ENCODE results near the gene KIF26A. TPM values are rescaled to one million over a fixed set of nuclear protein-coding genes. Genes with fewer than 3 reads are reported as not detected.

Gene KIF26A
- total RNA-seq, 1 donor from 2014 or later, result 5.9 TPM

DNA sequence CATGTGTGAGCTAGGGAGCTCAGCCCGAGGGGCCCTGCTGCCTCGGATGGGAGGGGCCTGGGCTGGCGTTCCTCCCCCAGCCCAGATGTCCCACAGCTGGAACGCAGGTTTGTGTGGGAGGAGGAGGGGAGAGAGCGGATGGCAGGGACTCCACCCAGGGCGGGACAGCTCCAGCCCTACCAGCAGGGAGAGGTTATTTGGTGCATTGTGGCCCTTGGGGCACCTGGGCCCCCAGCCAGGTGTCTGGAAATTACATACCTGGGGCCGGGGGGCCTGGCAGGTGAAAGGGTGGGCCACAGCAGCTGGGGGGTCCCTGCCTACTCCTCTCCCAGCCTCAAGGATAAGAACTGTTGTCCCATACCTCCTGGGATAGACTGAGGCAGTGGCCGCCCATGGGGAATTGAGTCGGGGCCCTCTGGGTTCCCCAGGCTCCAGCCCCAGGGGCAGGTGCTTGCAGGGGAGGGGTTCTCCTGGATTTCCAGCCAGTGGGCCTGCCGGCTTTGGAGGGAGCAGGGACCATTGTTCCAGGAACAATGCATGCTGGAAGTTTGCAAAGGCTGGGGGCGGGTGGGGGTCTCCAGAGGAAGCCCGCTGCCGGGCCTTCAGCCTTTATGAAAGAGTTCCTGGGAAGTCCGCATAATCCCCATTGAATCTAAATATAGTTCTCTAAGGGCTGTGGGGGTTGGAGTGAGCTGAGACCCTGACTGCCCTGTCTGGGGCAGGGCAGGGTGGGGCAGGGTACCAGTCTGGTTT, 1.2 kb downstream of the KIF26A start:
- Mint-ChIP-seq H3K27ac (ENCODE audit: unreplicated experiment) (no peak overlapping the region), H3K27me3 (ENCODE audit: unreplicated experiment) (peaks cover 7% of the 10 kb centered on the region)
- DNase-seq, result peak; percentile 14

DNA sequence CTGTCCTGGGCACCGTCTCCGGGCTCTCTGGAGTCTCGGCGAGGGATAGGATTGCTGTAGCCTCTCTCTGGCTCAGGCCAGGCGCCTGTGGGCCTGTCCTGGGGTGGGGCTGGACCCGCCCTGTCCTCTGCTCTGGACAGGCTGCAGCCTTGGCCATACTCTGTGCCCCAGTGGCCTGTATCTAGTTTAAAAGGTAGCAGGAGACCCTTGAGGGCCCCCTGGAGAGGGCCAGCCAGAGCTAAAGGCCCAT, 1.8 kb downstream of the KIF26A start:
- H3K27ac Mint-ChIP-seq (ENCODE audit: unreplicated experiment), result no peak overlapping the region
- no peak overlapping the region for H3K4me3 Mint-ChIP-seq (ENCODE audit: unreplicated experiment)
- H3K4me1 Mint-ChIP-seq (ENCODE audit: low read depth, unreplicated experiment), result peaks cover 2% of the 10 kb centered on the region
- peak; percentile 20 for DNase-seq
- H3K36me3 Mint-ChIP-seq (ENCODE audit: unreplicated experiment), result no peaks in the 10 kb centered on the region
- TF ChIP-seq, protein P1, sequence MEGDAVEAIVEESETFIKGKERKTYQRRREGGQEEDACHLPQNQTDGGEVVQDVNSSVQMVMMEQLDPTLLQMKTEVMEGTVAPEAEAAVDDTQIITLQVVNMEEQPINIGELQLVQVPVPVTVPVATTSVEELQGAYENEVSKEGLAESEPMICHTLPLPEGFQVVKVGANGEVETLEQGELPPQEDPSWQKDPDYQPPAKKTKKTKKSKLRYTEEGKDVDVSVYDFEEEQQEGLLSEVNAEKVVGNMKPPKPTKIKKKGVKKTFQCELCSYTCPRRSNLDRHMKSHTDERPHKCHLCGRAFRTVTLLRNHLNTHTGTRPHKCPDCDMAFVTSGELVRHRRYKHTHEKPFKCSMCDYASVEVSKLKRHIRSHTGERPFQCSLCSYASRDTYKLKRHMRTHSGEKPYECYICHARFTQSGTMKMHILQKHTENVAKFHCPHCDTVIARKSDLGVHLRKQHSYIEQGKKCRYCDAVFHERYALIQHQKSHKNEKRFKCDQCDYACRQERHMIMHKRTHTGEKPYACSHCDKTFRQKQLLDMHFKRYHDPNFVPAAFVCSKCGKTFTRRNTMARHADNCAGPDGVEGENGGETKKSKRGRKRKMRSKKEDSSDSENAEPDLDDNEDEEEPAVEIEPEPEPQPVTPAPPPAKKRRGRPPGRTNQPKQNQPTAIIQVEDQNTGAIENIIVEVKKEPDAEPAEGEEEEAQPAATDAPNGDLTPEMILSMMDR (IDR thresholded peaks at IDR 0.05; ENCODE audit: partially characterized antibody, unreplicated experiment), result no peak
- peaks cover 7% of the 10 kb centered on the region for H3K27me3 Mint-ChIP-seq (ENCODE audit: unreplicated experiment)
- peaks cover 3% of the 10 kb centered on the region for H3K9me3 Mint-ChIP-seq (ENCODE audit: unreplicated experiment)

More for the DNA sequence above, 1.2 kb downstream of the KIF26A start:
- H3K9me3 Mint-ChIP-seq (ENCODE audit: unreplicated experiment), result peaks cover 3% of the 10 kb centered on the region
- peaks cover 2% of the 10 kb centered on the region for H3K4me1 Mint-ChIP-seq (ENCODE audit: low read depth, unreplicated experiment)
- H3K4me3 Mint-ChIP-seq (ENCODE audit: unreplicated experiment), result no peak overlapping the region
- no peaks in the 10 kb centered on the region for H3K36me3 Mint-ChIP-seq (ENCODE audit: unreplicated experiment)
- TF ChIP-seq, protein P1 (IDR thresholded peaks at IDR 0.05; ENCODE audit: partially characterized antibody, unreplicated experiment), result no peak

DNA sequence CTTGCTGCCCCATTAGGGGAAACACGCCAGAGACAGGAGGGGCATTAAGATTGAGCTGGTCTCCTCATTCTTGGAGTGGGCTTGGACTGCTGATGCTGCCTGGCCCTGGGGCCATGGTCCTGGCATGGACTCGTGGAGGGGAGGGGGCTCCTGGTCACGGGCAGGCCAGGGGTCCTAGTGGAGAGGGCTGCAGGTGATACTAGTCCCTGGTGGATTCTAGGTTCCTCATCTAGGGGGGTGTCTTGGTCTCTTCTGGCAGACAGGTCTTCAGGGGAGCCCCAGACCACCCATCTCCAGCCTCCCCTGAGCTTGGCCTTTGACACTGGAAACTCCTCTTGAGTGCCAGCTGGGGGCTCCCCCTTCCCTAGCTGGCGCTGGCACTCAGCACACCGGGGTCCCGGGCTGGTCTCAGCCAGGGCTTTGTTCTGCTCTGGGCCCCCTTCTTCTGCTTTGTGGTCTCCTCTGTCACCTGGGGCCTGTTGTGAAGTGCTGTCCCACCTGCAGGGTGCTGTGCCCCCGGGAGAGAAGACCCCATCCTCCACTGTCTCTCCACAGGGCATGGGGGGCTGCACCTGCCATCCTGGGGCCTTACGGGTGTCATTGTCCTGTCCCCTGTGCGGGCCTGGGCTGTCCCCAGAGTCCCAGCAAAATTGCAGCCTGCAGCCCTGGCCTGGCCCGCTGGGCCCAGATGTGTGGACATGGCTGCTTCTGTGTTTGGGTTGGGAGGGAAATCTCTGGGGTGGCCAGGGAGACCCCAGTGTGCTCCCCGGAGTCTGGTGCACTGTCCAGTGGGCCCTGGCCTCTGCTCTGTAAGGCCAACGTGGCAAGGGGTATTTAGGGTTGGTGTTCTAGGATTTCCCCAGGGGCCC, 2.3 kb downstream of the KIF26A start:
- H3K4me3 Mint-ChIP-seq (ENCODE audit: unreplicated experiment), result no peak overlapping the region
- H3K27ac Mint-ChIP-seq (ENCODE audit: unreplicated experiment), result no peak overlapping the region
- peak; percentile 13 for DNase-seq
- peaks cover 3% of the 10 kb centered on the region for H3K9me3 Mint-ChIP-seq (ENCODE audit: unreplicated experiment)
- H3K36me3 Mint-ChIP-seq (ENCODE audit: unreplicated experiment), result no peaks in the 10 kb centered on the region
- TF ChIP-seq, protein P1 (IDR thresholded peaks at IDR 0.05; ENCODE audit: partially characterized antibody, unreplicated experiment), result no peak
- peaks cover 2% of the 10 kb centered on the region for H3K4me1 Mint-ChIP-seq (ENCODE audit: low read depth, unreplicated experiment)
- H3K27me3 Mint-ChIP-seq (ENCODE audit: unreplicated experiment), result peaks cover 7% of the 10 kb centered on the region

DNA sequence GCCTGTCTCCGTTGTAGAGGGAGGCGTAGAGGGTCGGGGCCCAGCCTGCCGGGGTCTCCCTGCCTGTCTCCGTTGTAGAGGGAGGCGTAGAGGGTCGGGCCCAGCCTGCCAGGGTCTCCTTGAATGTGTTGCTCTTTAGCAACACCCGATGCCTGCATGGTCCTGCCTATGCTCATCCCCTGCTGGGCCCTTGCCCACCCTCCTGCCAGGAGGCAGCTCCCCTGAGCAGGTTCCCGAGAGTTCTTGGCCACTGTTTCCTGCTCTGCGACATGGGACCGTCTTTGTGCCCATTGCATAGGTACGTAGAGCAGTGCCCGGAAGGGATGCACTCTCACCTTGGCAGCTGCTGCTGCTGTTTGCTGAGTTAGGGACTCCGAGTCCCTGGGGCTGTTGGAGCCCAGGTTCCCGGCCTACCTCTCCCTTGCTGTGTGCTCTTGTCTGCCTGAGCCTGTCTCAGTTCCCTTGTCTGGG, 3.3 kb downstream of the KIF26A start:
- Mint-ChIP-seq H3K4me1 (ENCODE audit: low read depth, unreplicated experiment) (peaks cover 2% of the 10 kb centered on the region), H3K27ac (ENCODE audit: unreplicated experiment) (no peak overlapping the region), H3K9me3 (ENCODE audit: unreplicated experiment) (peaks cover 3% of the 10 kb centered on the region), H3K27me3 (ENCODE audit: unreplicated experiment) (peaks cover 7% of the 10 kb centered on the region), H3K4me3 (ENCODE audit: unreplicated experiment) (no peak overlapping the region), H3K36me3 (ENCODE audit: unreplicated experiment) (no peaks in the 10 kb centered on the region)
- TF ChIP-seq, protein P1 (IDR thresholded peaks at IDR 0.05; ENCODE audit: partially characterized antibody, unreplicated experiment), result no peak
- peak; percentile 10 for DNase-seq

Measured in glutamatergic neuron (in vitro differentiated cells).